ENCODE data around the gene RAI1.
A peak's percentile ranks its signal among the peaks of the same experiment; 100 is the strongest.

RAI1 gene

DNA sequence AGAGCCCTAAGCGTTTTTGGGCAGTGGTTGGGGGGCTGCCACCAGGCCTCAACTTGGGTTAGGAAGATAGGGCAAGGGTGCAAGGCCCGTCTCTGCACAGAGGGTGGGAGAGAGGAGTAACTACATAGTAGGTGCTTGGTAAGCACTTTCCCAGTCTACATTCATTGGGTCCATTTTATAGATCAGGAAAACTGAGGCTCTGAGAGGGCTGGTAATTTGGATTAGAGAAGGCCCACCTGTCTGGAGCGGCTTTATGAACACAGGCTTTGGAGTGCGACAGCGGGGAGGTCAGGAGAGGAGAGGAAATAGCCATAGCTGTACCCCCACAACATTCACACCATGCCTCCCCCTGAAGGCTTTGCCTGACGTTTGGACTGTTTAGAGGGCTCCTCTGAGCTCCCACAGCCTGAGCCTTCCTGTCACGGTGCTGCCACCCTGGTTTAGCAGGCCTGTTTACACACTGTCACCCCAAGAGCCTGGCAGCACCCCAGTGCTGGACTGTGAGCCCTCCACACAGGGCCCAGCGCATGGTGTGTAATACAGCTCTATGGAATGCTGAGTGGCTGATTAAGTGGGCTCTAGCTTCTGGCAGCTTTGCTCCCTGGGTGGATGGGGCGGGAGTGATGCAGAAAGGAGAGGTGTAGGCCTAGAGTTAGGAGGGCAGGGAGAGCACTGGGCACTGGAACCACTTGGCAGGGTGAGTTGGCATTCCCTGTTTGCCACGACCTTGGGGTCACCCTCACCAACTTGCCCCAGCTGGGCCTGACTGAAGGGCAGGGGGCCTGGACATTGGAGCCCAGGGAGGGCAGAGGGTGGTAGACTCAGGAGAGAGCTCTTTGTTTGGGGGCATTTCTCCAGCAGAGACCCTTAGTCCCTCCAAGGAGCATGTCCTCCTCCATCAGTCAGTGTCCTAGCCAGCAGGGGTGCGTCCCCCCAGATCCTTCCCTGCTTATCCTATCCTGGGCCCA lies 73.7 kb downstream of the RAI1 start:
- no peak for DNase-seq

DNA sequence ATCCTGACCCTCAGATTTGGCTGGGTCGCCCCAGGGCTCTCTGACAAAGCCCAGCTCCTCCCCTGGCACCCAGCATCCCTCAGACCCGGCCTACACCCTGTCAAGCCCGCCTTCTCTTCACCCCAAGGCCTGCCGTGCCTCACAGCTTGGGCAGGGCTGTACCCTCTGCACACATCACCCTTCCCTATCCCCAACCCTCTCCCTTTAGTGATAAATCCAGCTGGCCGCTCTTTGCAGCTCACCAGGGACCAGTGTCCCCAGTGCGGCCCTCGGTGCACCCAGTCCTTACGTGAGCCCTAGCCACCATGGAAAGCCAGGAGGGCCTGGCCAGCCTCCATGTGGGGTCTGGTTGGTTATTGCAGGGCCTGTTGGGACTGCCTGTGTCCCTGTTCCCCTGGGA lies 74.5 kb downstream of the RAI1 start:
- DNase-seq, result no peak

GRCh38 chr17:17757391-17757791 lies 76.1 kb downstream of the RAI1 start:
- peak; percentile 25 to 49 for DNase-seq

GRCh38 chr17:17757956-17758845 lies 76.9 kb downstream of the RAI1 start:
- no peak for DNase-seq

DNA sequence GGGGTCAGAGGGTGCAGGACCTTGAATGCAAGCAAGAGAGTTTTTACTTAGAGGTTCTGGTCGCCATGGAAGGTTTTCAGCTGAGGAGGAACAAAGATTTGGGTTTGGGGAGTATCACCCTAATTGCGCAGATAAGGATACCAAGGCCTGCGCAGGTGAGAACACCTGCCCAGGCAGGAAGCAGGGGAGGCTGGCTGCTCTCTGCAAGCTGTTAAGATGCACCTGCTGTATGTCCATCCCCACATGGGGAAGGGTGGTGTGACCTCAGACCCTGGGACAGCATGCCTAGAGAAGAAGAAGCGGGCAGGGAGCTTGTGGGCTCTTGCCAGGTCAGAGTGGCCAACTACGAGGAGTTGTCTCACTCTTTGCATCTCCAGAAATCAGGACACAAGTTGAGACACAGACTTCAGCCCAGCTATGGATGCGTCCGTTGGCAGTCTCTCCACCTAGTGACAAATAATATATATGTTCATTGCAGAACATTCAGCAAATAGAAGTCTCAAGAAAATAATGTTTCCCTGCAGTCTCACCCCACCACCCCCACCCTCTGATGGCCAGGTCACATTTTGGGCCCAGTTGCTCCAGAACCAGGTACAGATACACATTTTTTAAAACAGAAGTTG lies 77.8 kb downstream of the RAI1 start:
- no peak for DNase-seq

GRCh38 chr17:17760350-17760749 lies 79.1 kb downstream of the RAI1 start:
- no peak for DNase-seq

GRCh38 chr17:17760872-17761550 lies 79.8 kb downstream of the RAI1 start:
- no peak for DNase-seq

DNA sequence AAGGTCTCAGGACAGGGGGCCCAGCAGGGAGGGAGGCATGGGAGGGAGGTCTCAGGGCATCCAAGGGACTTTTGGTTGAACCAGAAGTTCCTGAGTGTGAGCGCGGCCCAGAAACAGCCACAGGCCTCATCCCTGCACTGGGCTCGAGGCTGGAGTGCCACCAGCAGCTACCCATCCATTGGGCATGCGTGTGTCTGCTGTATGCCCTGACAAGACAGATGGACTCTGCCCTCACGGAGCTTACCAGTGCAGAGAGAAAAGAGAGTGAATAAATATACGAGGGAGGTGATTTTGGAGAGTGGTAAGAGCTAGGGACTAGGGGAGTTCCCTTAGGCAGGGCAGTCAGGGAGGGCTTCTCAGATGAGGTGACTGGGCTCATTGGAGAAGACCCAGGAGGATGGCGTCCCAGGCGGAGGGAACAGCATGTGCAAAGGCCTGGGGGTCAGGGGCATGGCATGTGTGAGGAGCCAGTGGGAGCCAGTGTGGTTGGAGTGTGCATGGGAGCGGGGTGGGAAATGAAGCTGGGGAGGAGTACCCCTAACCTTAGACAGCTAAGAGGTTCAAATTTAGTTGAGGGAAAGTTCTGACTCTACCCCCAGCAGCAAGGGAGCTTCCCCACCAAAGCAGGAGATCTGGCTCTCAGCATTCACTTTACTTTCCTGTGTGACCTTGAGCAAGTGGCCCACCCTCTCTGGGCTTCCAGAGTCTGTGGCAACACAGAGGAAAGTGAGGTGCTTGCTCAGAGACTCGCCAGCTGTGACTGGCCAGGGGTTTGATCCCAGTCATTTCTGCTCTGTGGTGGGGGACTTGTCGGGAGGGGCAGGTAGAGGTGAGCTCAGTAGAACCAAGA lies 80.9 kb downstream of the RAI1 start:
- DNase-seq, result no peak

DNA sequence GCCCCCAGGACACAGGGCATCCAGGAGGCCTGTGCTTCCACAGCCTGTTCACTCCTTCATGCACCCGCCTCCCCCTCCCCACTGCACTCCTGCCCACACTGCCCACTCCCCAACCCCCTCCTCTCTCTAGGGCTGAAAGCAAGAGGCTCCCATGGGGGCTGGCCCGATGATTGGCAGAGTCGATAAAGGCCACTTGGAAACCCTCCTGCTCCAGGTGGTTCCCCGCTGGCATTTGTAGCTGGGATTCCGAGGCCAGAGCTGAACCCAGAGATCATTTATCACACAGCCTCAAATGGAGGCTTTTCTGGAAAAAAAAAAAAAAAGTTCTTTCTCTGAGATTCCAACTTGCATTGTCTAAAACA lies 81.5 kb downstream of the RAI1 start:
- DNase-seq, result no peak

DNA sequence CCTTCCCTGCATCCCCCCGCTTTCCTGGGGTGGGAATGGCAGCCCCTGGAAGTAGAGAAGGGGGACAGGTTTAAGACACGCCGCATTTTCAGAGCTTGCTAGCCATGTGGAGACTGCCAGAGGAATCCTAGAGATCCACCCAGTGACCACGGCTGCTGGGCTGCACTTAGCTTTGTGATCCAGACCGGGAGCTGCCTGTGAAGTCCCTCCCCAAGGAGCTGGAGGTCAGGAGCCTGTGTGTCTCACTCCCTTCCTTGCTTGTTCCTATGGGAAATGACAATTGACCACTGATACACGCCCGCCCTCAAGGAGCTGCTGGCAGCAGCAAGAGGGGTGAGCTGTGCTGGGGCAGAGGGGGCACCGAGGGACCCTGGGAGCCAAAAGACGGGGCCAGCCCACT lies 81.9 kb downstream of the RAI1 start:
- DNase-seq, result no peak

DNA sequence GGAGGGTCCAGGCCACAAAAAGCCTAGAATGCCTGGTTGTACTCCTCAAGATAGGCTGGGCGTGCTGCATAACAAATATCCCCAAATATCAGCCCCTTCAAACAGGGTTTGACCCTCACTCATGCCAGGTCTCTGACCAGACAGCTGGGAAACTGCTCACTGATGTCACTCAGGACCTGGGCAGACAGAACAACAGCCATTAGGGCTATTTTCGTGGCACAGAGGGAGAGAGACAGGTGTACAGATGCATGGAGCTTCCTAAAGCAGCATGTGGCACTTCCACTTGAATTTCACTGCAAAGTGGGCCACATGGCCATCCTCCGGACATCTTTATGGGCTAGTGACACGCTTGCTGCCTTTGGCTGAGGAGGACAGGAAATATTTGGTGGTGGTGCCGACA lies 82.5 kb downstream of the RAI1 start:
- no peak for DNase-seq

DNA sequence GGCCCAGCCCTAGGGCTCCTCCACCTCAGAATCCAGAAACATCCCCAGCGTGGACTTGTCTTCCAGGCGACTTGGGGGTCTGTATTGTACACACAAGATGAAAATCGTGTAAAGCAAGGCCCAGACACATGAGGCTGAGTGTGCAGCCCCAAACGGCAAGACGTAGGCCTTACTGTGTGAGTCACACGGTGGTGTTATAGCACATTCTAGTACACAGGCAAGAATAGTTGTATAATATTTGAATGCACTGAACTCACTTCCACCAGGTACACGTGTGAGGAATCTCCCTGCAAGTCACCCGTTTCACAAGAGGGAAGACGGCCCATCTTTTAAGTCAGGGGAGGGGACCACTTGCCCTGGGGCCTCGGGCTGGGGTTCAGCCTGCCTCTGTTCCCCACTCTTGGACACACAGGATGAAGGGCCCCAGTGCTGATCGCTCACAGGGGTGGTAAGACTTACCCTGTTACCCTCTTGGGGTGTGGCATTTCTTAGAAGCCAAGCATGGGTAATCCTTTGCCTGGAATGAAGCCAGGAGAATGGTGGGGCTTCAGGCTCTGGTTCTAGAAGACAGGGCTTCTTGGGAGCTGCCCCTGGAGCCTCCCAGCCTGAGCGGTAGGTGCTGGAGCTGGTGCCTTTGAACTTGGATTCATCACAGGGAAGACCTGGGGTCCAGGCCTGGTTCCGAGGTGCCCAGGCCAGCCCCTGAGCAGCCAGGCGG lies 84.3 kb downstream of the RAI1 start:
- DNase-seq, result no peak

GRCh38 chr17:17766077-17766743 lies 85.0 kb downstream of the RAI1 start:
- peak in 1 of 2 donors; percentile 25 for DNase-seq

- DNase-seq, result no peak
Observed at GRCh38 chr17:17766744-17767120, 85.5 kb downstream of the RAI1 start.

DNA sequence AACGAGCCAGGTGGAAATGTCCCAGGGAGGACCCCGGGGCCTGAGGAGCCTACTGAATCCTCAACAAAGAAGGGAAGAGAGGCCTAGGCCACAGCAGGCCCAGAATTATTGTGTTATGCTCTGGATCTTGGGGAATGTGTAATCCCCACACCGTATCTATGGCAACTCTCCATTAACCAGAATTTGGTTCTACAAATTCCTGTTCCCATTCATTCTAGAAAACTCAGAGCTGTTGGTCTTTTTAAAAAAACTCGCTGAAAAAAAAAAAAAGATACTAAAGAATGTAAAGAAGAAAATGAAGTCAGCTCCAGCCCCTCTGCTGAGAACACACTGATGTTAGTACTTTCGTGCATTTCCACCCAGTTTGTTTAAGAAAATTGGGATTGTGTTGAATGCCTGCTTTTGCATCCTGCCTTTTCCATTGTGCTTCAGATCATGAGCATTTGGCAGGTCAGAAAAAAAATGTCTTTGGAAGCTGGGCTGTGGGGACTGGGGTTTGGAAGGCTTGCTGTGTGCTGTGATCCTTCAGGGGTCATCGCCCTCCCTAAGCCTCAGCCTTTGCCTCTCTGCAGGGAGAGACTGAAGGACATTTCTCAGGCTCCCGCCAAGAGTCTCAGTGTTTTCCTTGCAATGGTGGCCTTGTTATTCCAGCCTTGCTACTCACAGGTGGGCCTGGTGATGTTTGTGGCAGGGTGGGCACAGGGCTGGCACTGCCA lies 86.1 kb downstream of the RAI1 start:
- DNase-seq, result no peak

DNA sequence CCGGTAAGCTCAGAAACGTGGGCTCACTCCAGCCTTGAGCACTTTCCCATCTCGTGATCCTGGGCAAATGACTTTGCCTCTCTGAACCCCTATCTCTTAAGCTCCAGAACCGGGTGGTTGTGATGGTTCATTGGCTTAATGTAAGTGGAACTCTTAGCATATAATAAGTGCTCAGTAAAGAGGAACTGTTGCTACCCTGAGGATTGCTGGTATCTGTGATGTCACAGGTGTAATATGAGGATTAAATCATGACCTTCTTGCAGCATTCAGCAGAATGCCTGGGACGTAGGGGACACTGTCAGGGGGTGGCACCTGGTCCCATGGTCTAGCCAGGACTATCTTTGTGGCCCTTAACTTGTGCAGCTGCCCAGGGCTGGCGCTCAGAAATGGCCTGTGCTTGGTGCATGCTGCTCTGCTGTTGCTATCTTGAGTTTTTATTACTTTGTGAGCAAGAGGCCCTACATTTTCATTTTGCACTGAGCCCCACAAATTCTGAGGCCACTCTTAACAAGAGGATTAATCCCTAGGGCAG lies 86.7 kb downstream of the RAI1 start:
- DNase-seq, result no peak

DNA sequence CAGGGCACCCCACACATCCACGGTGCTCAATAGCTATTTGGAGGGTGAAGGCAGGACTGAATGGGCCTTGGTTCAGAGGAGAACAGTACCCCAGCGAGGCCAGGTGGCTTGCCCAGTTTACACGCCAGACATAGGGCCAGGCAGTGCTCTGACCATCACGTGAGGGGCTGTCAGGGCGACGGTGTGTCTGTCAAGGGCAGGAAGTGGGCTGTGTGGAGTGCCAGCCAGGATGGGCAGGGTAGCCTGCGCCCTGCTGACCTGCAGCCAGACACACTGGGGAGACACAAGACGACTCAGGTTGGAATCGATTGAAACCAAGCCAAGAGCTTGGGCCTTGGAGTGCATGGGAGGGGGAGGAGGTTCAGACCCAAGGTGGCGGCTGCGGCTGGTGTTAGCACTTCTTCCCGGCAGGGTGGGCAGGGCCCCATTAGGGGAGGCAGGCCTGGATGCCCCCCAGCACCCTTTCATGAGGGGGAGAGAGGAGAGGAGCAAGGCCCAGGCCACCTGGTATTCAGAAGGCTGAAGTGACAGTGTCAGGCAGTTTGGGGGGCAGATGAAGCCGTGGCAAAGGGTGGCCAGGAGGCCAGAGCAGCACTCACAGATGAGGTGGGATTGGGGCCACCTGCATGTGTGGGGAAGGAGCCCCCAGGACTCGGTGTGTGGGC lies 87.3 kb downstream of the RAI1 start:
- DNase-seq, result no peak

- no peak for DNase-seq
Observed at GRCh38 chr17:17769869-17770631, 88.8 kb downstream of the RAI1 start.
